CD4-positive, alpha-beta T cell treated with Interleukin-4 for 1 hour (primary cell): ENCODE results near the gene CA5A.

ENCODE experiments used
- DNase-seq, 2 donors: peaks; one replicate each; pipeline ENCODE4 v3.0.0-alpha.2; 2020 to 2022

CA5A gene

DNA sequence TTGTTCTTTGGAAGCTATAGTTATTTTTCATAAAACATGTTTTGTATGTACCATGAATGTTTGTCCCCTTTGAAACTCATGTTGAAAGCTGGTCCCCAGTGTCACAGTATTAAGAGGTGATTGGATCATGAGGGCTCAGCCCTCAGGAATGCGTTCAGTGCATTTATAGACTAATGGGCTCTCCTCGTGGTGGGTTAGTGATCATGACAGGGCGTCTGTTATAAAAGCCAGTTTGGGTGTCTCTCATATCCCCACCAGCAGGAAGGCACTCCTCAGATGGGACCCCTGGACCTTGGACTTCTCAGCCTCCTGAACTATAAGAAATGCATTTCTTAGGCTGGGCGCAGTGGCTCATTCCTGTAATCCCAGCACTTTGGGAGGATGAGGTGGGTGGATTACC, 25.3 kb upstream of the CA5A start:
- DNase-seq = no peak

DNA sequence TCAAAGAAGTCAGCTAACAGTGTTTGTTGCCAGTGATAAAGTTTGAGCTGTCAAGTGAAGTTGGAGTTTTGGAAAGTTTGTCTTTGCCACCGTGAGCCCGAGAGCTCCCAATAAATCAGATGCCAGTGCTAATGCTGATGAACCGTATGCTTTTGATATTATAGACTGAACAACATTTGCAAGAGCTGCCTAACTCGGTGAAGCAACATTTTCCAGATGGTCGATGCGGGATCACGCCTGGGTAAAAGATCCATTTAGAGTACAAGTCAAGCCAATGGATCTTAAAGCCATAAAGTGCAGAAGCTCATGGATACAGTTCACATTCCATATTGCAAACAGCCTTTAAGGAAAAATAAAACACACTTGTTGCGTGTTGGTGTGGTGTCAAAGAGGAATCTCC, 24.5 kb upstream of the CA5A start:
- DNase-seq = no peak

DNA sequence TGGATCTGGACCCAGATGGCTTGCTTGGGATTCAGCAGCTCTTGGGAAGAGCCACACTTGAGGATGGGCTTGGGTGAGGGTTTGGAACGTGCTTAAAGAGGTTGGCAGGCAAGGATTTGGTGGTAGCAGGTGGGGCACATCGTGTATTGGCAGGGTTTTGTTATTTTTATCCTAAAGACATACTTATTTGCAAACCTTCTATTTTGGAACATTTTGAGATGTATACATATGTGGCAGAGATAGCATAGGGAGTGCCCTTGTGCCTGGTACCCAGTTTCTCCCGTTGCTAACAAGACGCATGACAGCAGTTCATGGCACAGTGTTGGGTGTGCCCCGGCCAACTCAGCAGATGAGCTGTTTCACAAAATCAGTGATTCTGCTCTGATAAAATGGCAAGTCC, 24.0 kb upstream of the CA5A start:
- DNase-seq = no peak

- DNase-seq = peak in 1 of 2 donors; percentile 19
Measured at GRCh38 chr16:87959391-87959990, 23.2 kb upstream of the CA5A start.

- DNase-seq = no peak
Measured at GRCh38 chr16:87958632-87959031, 22.3 kb upstream of the CA5A start.

GRCh38 chr16:87957296-87958094, 21.2 kb upstream of the CA5A start:
- no peak for DNase-seq

- DNase-seq = peak; percentile 81 to 88
Measured at GRCh38 chr16:87956365-87957231, 20.3 kb upstream of the CA5A start.

- DNase-seq = no peak
Measured at GRCh38 chr16:87956098-87956364, 19.7 kb upstream of the CA5A start.

GRCh38 chr16:87955302-87956097, 19.2 kb upstream of the CA5A start:
- DNase-seq = peak in 1 of 2 donors; percentile 40

DNA sequence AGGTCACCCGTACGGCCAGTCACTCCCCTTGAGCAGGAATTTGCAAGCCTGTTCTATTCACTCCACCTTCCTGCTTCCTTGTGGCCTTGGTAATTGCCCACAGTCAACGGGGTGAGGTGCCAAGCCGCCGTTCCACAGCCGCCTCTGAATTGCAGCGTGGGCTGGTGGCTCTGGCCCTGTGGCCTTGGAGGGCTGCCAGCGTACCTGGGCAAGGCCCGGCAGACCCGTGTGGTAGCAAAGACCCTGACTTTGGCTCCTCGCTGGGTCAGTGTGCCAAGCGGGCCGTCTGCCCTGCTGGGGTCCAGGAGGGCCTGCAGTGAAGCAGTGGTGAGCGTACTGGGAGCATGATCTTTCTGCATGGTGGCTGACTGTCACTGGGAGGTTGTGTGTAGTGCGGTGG, 18.5 kb upstream of the CA5A start:
- no peak for DNase-seq

DNA sequence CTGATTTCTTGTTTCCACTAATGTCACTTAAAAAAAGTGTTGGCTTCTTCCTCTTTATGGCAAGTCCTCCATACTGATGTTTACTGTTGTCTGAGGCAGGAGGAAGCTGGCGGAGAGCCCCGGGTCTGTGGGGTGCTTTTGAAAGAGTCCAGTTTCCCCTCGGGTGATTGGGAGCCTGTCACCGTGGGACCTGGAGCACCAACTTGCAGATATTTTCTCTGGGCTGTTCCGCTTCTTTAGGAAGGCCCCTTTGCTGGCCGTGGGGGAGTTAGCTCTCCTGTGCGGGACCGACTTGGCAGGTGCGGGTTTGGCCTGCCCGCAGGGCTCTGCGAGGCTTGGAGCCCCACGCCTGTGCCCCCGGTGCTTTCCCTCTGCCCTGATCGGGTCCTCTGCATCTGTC, 18.0 kb upstream of the CA5A start:
- DNase-seq = peak in 1 of 2 donors; percentile 45

DNA sequence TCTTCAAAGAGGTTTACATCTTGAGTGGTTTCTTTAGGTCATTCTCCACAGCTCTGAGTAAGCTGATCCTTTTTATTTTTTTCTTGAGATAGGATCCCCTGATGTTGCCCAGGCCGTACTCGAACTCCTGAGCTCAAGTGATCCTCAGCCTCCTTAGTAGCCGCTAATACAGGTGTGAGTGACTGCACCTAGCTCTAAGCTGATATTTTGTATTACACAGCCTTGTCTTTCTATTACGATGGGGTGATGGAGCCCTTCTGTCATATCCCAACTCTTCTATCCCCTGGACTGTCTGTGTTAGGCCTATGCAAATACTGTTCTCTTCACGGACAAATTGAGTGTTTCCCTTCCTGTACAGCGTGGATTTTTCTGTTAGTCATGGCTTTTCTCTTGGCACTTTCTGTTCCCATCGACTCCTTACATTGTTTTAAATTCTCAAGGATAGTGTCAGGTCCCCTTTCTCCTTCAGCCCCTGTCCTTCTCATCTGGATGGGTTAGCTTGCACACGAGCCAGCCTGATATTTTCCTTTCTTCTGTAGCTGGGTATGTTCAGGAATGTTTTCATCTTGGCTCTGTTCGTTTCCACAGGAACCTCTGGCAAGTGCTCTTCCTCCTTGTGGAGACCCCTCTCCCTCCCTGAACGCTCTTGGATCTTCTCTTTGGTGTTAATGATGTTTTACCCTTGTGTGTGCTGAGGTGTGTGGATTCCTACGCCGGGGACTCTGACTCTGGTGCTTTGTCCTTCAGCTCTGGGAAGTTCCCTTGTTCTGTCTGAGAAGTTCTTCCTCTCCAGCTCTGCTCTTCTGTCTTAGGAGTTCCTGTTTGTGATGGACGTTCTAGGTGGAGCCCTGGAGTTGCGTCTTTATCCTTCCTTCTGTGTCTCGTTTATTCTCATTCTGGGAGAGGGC, 17.2 kb upstream of the CA5A start:
- DNase-seq = peak in 1 of 2 donors; percentile 36

GRCh38 chr16:87952751-87953150, 16.4 kb upstream of the CA5A start:
- no peak for DNase-seq

DNA sequence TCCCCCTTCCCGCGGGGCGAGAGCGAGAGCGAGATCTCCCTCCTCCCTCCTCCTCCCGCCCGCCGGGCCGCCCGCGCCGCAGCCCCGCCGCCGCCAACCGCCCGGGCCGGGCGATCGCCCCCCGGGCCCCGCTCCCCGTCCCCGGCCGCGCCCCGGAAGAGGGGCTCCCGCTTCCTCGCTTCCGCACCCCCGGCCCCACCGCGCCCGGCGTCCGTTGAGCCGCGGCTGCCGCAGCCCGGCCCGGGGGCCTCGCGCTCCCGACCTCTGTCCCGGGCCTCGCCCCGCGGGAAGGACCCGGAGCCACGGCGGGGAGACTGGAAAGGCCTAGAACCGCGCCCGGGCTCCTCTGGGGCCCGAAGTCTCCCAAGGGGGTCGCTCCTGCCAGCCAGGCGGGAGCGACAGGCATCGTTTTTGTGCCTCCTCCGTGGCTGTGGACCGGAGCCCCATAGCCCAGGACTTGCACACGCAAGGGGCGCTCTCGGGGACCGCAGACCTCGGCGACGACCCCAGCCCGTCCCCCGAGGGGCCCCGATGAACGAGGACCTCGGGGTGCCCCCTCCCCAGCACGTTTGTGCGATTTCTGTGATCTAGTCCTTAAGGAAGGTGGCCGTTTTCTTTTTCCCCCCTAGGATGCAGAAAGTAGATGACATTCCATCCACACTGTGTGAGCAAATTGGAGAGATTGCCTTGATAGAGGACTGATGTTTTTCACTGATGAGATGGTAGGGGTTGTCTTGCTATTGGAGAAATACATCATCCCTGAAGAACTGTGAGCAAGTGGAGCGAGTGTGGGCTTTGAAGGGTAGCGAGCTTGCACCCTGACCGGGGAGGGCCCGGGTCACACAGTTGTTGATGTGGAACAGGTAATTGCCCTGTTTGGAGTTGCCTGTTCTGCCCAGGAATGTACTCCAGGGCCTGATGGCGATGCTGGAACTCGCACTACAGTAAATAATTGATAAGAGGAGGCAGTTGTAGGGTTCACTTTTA, 15.5 kb upstream of the CA5A start:
- peak in 1 of 2 donors; percentile 26 for DNase-seq

GRCh38 chr16:87950765-87951551, 14.6 kb upstream of the CA5A start, which contains the start of gene BANP:
BANP (plus strand) TSS chr16:87951434; CDS start chr16:87975116, 23,682 bp downstream.
- peak; percentile 98 to 99 for DNase-seq

DNA sequence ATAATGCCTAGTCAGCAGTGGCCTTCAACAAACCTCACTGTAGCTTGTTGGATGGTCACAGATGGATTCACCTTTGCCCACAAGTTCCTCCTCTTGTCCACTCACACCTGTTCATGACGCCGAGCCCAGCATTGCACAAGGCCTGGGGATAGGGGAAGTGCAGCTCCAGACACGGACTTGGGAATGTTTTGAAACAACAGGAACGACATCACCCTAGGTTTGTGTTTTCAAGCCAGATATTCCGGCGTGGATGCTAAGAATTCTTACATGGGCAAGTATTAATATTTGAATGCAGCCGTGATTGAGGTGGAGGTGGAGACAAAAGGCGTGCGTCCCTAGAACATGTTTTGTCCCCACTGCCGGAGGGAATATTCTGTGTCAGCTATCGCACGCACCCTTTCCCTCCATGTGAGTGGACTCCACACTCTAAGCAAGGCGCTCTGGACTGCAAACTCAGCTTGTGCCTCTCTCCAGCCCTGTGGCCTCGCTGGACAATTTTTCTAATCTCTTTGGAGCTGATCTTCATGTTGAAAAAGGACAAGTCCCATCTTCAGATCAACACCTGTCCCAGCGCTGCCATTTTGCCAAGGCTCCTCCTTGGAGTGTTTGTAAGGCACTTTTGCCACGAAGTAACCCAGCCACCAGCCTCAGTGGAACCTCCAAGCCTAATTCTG, 12.9 kb upstream of the CA5A start:
- no peak for DNase-seq

- DNase-seq = no peak
Measured at GRCh38 chr16:87948735-87949070, 12.4 kb upstream of the CA5A start.

- DNase-seq = peak in 1 of 2 donors; percentile 21
Measured at GRCh38 chr16:87948119-87948545, 11.8 kb upstream of the CA5A start.
